Neural progenitor cell (in vitro differentiated cells): ENCODE data around the gene FRMPD2.

Source experiments
- EZH2 ChIP-seq: fragments of 200-600 bp; sonication (generic); IDR thresholded peaks from 2 replicates; pipeline ENCODE4 v1.6.1; 2017; ENCODE audit warnings: antibody characterized with exemption, mild to moderate bottlenecking, moderate library complexity
- TF ChIP-seq, protein P1 (sequence below): fragments of 200-600 bp; sonication (generic); IDR thresholded peaks from 2 replicates; pipeline ENCODE4 v1.5.1; 2017; ENCODE audit warnings: antibody characterized with exemption, mild to moderate bottlenecking

DNA sequence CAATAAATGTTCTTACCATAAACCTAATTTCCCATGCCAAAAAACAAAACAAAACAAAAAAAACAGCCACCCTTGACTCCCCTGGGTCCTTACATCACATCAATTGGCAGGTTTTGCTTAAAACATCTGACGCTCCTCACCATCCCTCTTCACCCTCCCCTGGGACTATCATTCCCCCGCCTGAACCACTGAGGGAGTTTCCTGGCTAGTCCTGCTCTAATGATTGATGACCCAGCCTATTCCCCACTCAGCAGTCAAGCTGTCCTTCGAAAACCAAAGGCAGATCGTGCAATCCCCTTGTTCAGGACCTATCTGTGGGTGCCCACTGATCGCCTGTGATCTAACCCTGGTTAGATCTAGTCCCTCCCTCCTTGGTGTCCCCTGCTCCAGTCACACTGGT, 11.2 kb upstream of the FRMPD2 start:
- TF ChIP-seq, protein P1, sequence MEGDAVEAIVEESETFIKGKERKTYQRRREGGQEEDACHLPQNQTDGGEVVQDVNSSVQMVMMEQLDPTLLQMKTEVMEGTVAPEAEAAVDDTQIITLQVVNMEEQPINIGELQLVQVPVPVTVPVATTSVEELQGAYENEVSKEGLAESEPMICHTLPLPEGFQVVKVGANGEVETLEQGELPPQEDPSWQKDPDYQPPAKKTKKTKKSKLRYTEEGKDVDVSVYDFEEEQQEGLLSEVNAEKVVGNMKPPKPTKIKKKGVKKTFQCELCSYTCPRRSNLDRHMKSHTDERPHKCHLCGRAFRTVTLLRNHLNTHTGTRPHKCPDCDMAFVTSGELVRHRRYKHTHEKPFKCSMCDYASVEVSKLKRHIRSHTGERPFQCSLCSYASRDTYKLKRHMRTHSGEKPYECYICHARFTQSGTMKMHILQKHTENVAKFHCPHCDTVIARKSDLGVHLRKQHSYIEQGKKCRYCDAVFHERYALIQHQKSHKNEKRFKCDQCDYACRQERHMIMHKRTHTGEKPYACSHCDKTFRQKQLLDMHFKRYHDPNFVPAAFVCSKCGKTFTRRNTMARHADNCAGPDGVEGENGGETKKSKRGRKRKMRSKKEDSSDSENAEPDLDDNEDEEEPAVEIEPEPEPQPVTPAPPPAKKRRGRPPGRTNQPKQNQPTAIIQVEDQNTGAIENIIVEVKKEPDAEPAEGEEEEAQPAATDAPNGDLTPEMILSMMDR: no peak
- no peak for TF ChIP-seq EZH2
